BJ (cell line): ENCODE data around the gene KLF11. TPM values are rescaled to one million over a fixed set of nuclear protein-coding genes. Genes with fewer than 3 reads are reported as not detected.
"Not testable (repeated sequence)": the region's sequence is repeated elsewhere in the genome, so short reads cannot be mapped to it uniquely, and the experiment has no call there.

Source experiments
- CTCF ChIA-PET: fragments of 350-600 bp; formaldehyde crosslinking; extraction: SDS; loops from one replicate; lab custom pipeline; 2021; ENCODE audit warnings: antibody characterized with exemption, inconsistent platforms; lab: Yijun Ruan, JAX
- POLR2A ChIA-PET: fragments of 300-600 bp; sonication (Branson Sonifier 250); formaldehyde crosslinking; extraction: SDS; loops from one replicate; lab custom pipeline; 2021; ENCODE audit warnings: antibody characterized with exemption; lab: Charles Lee
- DNase-seq: peaks from one replicate; pipeline ENCODE4 v3.0.0-alpha.2; 2011; ENCODE audit warnings: low read depth
- H3K27me3 ChIP-seq: 2 replicates; pipeline ENCODE4 v1.6.0; 2011; ENCODE audit warnings: low read length; ENCODE audit not compliant: control insufficient read depth, insufficient read depth
- H3K36me3 ChIP-seq: 2 replicates; pipeline ENCODE4 v1.5.1; 2011; ENCODE audit warnings: low read length; ENCODE audit not compliant: control insufficient read depth, insufficient read depth
- H3K4me3 ChIP-seq: 2 replicates; pipeline ENCODE4 v1.5.1; 2011; ENCODE audit warnings: low read depth, mild to moderate bottlenecking, control low read depth, low read length
- CTCF ChIP-seq: IDR thresholded peaks from 2 replicates; pipeline ENCODE4 v1.5.1; 2011; ENCODE audit warnings: low read depth, mild to moderate bottlenecking, control low read depth, inconsistent platforms, low read length, moderate library complexity; ENCODE audit not compliant: insufficient read depth
- polyA plus RNA-seq: library from polyadenylated mRNA; depleted of rRNA; stranded (reverse); fragments of >200 nt; gene quantifications from 2 replicates; pipeline ENCODE4 v1.2.3, GENCODE V29; 2011

Gene KLF11
- polyA plus RNA-seq, 1 experiment = 21.7 TPM

- H3K36me3 ChIP-seq = no peaks in the 10 kb centered on the region
- ChIA-PET CTCF (no interaction called here), POLR2A (no interaction called here)
- no peak for DNase-seq
- no peak for TF ChIP-seq CTCF
- H3K27me3 ChIP-seq = peaks cover 3% of the 10 kb centered on the region; the same call in 1 of the 2 replicates
- H3K4me3 ChIP-seq = no peak overlapping the region
These were observed 28.7 kb upstream of the KLF11 start for GRCh38 chr2:10014418-10015190.

GRCh38 chr2:10015376-10015989 is 27.9 kb upstream of the KLF11 start:
- H3K36me3 ChIP-seq, CTCF ChIA-PET, H3K27me3 ChIP-seq, POLR2A ChIA-PET, H3K4me3 ChIP-seq, DNase-seq: not testable (repeated sequence)

GRCh38 chr2:10016001-10016801 is 27.1 kb upstream of the KLF11 start:
- Histone ChIP-seq H3K27me3 (peaks cover 4% of the 10 kb centered on the region; the same call in 1 of the 2 replicates), H3K36me3 (no peaks in the 10 kb centered on the region), H3K4me3 (no peak overlapping the region)
- POLR2A ChIA-PET = no interaction called here
- TF ChIP-seq CTCF = no peak
- DNase-seq = no peak
- CTCF ChIA-PET = interaction anchor here (1.0 kb wide), 1 partner anchor 203 kb away, joined by 3 read pairs; no protein-coding TSS in a partner anchor

- CTCF ChIA-PET = interaction anchor here (1.0 kb wide), 1 partner anchor 203 kb away, joined by 3 read pairs; no protein-coding TSS in a partner anchor
- H3K4me3 ChIP-seq = no peak overlapping the region
- no peak for TF ChIP-seq CTCF
- peaks cover 4% of the 10 kb centered on the region; the same call in 1 of the 2 replicates for H3K27me3 ChIP-seq
- no peaks in the 10 kb centered on the region for H3K36me3 ChIP-seq
- POLR2A ChIA-PET = no interaction called here
- DNase-seq = no peak
These were observed 26.5 kb upstream of the KLF11 start for GRCh38 chr2:10016802-10017258.

- ChIA-PET POLR2A (no interaction called here), CTCF (interaction anchor here (1.0 kb wide), 1 partner anchor 204 kb away, joined by 3 read pairs; no protein-coding TSS in a partner anchor)
- no peak for TF ChIP-seq CTCF
- H3K27me3 ChIP-seq = peaks cover 4% of the 10 kb centered on the region; the same call in 1 of the 2 replicates
- no peaks in the 10 kb centered on the region for H3K36me3 ChIP-seq
- DNase-seq = no peak
- H3K4me3 ChIP-seq = no peak overlapping the region
These were observed 25.9 kb upstream of the KLF11 start for GRCh38 chr2:10017313-10017941.
